IPS DF 19.7 (cell line): ENCODE measurements around the gene PRR5L.

Source experiments
- DNase-seq: peaks from one replicate; pipeline ENCODE4 v3.0.0-alpha.2; 2013; ENCODE audit warnings: low read depth, low spot score

The PRR5L gene

DNA sequence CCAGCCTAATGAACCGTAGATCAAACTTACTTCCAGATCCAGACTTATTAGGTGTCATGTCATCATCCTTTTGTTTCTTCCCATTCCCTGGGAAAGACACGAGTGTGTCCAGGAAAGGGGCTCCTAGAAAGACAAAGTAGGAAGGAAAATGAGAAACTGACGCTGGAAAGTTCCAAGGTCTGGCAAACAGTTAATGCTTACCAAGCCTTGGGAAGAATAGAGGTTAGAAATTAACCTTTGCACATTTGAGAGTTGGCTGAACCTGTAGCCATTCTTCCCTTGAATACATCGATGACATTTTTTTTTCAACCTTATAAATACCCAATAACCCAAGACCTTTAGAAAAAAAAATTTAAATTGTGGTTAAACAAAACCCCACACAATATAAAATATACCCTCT is 136.7 kb downstream of the PRR5L start:
- no peak for DNase-seq

DNA sequence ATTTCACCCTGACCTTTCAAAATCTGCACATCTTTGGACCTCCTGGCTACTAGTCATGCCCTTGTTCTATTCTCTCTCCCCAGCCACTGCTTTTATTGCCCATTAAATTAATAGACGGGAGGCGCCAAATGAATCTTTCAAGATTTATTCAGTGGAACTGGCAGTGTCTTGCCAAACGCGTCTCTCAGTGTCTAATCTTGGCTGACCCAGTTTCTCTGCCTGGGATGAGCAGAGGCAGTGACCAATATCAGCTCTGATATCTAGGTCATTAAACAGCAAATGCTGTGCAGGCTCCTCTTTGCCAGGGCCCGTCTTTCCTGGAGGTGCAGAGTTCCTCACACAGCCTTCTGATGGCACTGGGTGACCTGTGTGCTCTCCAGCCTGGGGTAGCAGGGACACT is 140.0 kb downstream of the PRR5L start:
- DNase-seq = no peak

DNA sequence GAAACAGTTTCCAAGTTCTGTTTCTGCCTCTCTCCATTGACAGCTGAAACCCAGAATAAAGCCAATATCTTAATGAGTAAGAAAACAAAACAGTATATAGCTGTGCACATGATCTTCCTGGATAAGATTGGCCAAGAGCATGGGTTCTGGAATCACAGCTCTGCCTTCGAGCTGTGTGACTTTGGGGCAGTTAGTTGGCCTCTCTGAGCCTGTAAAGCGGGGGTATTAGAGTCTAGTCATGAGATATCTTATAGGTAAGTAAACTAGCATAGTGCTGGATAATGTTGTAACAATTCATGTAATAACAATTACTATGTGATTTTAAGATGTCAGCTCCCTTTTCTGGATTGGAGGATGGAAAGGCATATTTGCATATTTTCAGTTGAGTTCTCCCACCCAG is 140.5 kb downstream of the PRR5L start:
- no peak for DNase-seq

DNA sequence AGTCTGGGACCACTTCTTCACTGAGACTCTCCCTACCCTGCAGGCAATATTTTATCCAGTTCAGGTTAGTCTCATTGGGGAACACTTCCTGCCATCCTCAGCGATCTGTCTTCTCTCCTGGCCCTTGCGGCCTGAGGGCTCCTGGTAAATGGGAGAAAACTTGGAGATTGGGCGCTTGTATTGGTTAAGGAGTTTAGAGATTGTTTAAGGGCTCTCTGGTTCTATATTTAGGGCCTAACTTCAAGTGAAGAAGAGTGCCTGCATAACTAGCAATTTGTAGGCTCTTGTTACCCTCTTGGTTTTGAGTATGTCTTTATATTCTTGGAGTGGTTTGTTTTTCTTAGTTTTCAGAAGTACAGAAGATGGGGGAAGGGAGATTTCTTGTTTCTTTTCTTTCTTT is 141.3 kb downstream of the PRR5L start:
- DNase-seq = no peak

DNA sequence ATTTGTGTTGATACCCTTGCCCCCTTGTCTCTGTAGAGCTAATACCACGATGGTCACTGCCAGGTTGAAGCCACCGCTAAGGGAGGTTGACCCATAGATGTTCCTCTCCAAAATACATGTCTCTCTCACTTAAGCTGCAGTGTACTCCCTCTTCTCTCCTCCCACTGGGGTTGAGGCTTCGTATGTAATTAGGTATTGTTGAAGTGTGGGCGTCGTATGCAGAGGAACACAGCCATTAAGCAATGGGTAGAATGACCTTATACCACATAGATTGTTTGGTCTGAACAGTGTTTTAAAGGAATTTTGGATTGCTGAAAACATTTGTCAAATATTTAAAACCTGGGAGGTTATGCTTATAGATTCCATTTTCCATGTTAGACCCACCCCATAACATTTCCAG is 142.0 kb downstream of the PRR5L start:
- no peak for DNase-seq

DNA sequence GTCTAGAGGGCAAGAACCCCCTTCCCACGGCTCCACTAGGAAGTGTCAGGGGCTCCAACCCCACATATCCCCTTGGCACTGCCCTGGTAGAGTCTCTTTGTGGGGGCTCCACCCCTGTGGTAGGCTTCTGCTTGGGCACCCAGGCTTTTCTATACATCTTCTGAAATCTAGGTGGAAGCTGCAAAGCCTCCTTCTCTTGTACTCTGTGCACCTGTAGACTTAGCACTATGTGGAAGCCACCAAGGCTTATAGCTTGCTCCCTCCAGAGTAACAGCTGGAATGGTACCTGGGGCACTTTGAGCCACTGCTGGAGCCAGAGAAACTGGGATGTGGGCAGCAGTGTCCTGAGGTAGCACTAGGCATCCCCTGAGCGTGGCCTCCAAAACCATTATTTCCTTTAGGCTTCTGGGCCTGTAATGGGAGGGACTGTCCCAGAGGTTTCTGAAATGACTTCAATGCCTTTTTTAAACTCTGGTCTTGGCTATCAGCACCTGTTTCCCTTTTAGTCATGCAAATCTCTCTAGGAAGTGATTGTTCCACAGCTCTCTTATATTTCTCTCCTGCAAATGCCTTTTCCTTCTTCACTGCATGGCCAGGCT is 145.6 kb downstream of the PRR5L start:
- DNase-seq = no peak

DNA sequence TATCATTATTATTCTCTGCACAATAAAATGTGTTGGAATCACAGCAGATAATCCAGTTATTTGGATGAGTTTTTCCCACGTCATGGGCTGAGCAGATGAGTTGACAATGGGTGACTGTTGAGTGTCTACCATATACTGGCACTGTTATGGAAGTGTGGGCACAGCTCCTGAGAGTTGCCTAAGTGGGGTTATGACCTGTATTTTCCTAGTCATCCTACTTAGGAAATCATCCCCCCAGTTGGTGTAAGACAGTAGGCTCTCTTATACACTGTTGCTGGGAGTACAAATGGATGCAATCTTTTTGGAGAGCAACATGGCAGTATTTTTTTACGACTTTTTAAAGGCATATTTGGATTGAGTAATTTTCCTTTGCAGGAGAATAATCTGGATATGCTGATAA is 147.6 kb downstream of the PRR5L start:
- no peak for DNase-seq

DNA sequence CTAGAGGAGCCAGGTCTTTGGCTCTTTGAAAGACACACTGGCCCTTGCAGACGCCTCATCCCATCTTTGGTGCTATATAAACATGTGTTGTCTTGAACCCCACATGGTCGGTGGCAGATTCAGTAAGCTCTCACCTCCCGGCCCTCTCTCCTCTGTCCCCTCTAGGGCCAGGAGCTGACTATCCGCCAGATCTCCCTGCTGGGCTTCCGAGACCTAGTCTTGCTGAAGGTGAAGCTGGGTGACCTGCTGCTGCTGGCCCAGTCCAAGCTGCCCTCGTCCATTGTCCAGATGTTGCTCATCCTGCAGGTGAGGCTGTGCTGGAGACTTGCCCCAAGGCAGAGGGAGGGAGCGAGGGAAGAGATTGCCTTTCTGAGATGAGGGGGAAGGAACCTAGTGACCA is 150.0 kb downstream of the PRR5L start:
- DNase-seq = no peak

DNA sequence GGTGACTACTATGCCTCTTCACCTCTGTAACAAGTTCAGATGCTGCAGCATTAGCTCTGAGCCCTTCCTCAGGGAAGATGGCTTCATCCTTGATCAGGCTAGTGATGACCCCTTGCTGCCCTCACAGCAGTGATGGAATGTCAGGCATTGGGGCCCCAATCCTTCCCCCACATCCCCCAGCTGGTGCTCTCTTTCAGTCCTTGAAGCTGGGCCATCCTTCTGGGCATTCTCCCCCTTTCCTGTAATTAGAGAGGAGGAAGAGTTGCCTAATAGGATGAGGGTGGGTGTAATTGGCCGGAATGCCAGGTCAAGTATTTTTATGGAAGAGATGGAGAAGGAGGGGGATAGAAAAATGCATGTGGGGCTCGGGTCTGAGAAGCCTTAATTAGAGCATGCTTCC is 151.4 kb downstream of the PRR5L start:
- no peak for DNase-seq

DNA sequence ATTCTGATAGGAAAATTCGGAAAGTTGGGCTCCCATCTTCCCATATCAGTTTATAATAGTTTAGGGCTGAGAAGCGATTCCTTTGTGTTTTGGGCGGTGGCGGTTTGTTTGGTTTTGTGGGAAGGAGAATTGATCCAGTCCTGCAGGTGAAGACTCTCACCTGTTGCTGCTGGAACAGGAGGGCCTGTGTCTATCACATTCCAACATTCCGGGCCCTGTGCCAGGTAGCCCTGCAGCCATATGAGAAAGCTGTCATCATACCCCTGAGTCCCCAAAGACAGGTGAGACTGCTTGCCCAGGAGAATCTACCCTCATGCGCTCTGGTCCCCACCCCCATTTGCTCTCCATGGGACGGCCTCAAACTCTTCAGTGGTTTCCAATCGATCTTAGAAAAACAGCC is 151.9 kb downstream of the PRR5L start:
- DNase-seq = no peak

DNA sequence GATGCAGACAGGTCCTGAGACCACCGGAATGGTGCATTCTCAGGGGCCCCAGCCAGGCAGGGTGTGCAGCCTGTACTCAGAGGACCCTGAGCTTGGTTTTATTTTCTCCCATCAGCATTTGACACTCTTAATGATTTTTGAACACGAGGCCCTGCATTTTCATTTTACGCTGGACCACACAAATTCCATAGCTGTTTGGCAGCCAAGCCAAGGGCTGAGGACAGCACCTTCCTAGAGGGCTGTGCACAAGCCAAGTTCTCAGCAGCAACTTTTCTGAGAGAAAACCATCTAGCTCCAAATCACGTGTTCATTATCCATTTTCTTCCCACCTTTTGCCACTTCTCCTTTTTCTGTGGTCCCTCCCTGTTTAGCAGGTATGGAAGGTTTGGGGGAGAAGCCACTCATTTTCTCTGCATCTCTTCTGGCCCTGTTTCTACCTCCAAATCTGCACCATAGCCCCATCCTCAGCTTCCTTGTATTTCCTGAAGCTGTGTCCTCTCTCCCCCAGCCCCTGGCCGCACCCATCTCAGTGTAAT is 153.5 kb downstream of the PRR5L start:
- no peak for DNase-seq

DNA sequence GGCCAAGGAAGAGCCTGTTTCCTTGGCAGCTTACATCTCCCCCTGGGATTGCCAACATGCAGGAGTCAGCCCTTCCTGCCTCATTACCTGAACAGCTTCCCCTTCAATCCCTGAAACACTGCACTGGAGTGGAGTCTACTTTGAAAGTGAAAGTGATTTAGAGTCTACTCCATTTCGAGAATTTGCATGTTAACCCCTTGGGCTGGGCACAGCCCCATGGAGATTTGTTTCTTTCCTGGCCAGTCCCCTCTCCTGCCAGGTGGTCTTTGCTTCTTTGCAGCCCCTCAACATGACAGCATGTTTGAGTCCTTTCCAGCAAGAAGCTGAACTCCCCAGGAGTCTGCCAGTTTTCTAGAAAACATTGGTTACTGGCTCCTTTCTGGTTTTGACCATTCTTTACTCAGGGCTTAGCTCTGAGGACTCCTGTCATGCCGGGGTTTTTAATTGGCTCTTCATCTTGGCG is 154.1 kb downstream of the PRR5L start:
- no peak for DNase-seq

DNA sequence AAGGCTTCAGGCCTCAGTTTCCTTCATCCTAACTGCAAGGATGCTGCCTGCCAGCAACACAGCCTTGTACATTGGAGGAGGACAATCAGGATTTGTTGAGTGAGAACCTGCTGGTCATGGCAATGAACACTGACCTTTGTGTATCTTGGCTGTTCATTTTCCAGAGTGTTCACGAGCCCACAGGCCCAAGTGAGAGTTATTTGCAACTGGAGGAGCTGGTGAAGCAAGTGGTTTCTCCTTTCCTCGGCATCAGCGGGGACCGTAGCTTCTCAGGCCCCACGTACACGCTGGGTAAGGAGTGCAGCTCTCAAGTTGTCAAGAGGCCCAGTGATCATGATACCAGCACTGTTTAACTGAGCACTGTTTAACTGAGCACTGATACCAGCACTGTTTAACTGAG is 155.0 kb downstream of the PRR5L start:
- no peak for DNase-seq

DNA sequence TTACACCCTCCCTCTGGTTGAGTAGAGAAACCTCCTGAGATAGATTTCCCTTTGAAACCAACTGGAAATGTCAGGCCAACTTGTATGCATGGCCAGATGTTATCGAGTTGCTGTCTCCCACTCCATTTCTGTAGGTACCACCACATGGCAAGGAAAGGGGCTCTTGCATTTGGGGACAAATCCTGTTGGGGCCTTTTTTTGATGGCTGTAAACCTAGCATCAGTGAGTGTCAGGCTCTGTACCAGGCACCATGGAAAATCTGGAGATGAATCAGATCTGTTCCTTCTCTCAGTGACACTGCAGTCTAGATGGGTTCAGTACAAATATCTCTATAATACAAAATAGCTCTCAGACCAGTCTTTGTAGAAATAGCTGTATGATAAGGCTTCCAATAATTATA is 155.6 kb downstream of the PRR5L start:
- DNase-seq = no peak

DNA sequence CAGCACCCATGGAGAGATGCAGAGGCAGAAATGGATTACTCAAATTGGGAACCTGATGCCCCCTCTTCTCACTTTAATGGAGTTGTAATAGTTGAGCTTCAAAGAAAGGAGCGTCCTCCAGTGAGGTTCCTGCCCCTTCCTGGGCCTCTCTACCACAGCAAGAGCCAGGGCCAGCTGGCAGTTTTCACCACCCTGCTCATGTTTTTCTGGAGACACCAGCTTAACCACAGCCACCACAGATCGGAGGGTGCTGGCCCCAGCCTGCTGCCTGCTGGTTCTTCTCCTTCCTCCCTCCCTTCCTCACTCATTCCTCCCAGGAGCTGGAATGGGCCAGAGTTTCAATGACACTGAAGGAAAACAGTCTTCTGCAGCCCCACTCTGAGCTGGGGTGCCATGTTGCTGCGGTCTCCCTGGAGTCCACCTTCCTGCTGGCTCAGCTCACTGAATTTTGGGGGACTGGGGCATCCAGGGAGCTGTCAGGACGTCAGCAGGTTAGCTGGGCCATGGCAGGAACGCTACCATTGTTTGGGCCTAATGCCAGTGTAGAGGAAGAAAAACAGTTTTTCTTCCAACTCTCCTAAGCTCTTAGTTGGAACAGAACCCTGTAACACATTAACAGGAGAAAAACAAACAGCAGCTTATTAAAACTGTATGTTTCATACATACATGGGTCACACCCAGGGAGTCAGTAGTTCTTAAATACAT is 156.3 kb downstream of the PRR5L start:
- no peak for DNase-seq

DNA sequence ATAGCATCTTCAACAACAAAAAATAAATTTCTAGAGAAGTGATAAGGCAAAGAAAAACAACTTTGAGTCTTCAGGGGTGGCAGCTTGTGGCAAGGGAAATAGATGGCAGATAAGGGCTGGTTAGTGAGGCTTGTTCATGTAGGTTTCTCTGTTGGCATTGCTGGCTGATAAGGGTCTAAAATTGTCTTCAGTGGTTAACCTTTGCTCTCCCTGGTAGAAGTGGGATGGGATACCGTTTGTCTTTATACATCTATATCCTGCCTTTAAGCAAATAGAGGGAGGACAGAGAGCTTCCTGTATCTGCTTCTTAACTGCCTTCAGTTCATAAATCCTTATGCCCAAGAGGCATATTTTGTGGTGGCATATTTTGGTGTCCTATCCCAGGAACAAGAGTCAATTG is 156.9 kb downstream of the PRR5L start:
- no peak for DNase-seq

DNA sequence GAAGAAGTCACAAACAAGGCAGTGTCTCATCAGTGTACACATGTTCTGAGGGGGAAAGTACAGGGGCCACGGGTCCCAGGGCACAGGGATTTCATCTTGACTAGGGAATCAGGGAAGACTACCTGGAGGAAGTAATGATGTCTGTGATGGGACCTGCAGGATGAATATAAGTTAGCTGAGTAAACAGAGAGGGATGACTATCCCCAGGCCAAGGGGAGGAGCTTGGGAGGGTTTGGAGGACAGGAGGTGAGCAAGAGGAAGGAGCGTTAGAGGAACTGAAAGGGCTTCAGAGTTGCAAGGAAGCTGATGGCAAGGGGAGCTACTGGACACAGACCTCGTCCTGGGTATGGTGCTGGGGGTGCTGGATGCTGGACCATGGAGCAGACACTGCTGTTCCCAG is 157.6 kb downstream of the PRR5L start:
- DNase-seq = no peak

DNA sequence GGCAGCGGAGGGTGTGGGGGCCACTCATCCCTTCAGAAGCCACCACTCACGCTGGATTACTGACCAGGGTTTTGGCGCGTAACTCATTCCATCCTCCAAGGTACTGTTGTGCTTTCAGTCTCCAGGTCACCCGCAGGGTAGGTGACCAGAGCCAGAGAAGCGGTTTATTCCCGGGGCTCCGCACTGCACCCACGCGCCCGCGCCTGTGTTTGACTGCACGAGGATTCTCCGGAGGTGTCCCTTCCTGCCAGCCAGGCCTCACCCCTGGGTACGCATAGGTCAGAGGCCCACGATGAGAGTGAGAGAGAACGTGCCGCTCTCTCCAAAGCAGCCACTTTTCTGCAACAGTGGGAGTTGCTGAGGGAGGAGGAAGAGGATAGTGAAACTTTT is 158.5 kb downstream of the PRR5L start:
- no peak for DNase-seq

DNA sequence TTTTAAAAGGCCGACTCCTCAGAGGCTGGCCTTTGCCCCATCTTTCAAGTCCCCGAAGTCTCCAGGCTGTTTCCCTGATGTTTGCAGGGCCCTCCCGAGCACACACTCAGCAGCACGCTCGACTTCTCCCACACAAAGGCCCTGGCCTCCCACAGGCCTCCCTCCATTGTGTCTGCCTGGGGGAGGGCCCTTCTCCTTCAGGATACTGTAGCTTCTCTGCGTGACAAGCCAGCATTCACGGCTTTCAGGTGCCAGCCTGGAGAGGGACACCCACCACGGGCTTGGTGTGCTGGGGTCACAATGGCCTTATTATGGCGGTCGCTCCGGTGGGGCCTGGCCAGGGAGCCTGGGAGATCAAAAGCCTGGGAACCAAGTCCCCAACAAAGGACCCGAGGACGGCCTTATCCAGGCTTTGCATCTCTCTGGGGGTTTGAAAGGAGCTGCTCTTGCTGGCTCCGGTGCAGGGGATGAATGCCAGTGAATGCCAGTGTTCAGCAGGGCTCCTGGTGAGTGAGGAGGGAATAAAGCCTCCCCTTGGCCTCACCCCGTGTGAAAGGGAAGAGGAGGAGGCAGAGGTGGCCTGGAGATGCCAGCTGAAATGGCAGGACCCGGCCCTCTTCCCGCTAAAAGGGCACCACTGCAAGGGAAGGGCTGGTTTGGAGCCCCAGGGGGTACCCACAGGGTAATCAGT is 159.0 kb downstream of the PRR5L start:
- DNase-seq = no peak

DNA sequence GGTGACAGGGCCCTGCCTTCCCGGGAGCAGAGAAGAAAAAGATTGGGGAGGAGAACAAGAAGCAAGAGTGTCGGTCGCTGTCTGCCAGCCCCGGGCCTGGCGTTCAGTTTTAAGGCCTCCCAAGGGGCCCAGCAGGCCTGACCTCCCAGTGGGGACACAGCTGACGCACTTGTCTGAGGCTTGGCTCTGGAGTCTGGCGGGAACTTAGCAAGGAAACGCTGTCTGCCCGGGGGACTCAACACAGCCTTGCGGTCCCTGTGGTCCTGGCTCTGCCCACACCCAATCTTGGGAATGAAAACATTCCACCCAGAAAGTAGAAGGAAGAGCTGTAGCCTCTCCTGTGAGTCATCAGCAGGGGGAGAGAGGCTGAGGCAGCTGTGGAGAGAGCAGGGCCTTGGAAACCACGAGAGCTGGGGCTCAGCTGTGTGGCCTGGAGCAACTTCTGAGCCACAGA is 159.6 kb downstream of the PRR5L start:
- DNase-seq = no peak

DNA sequence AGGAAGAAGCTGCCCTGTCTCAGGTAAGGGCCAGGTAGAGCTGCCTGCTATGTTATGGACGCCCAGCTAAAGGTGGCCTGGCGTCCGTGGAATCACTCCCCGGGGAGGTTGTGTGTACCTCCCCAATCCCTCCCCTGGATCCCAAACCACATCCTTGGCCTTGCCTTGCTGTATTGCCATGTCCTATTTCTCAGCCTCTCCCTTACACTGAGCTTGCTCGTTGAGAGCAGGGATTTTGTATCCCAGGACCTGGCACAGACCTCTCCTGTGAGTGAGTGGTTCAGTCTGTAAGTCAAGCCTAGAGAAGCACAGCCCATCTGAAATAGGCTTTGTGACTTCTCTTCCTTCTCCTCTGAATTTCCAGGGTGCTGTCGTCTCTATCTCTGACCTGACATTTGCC is 160.1 kb downstream of the PRR5L start:
- DNase-seq = no peak

DNA sequence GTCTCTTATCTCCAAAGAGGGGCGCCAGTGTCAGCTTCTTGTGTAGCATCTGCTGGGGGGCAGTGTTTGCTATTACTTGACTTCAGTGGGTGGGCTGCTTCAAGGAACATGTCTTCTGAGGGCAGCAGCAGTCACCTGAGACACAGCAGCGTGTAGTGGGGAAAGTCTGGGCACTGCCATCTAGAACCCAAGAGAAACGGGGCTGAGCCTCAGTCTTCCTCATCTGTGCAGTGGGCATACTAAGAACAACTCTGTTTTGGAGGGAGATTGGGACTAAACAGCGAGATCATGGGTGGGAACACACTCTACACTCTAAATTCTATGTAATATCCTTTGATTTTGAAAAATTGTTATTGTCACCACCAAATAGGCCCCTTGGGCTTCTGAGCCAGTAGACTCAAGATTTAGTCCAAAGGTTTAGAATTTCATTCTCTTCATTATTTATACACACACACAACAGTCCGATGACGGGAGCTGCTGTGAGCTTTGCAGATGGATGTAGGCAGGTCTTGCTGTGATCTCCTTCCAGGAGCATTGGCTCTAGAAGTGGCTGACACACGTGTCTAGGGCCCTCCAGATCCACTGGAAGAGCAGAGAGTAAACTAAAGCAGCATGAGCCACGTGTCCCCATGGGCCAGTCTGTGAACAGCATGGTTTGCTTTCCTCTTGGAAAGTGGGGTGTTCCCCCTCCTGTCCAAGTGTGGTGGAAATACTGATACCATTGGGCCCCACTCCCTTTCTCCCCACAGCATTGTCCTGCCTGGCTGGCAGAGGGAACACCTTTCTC is 162.2 kb downstream of the PRR5L start:
- no peak for DNase-seq
